Hematopoietic multipotent progenitor cell treated with erythropoietin and hydrocortisone succinate and interleukin-3 and kit ligand, for 6 days (in vitro differentiated cells): ENCODE results near the gene SCGB1C1.
"Not testable (repeated sequence)": the region's sequence is repeated elsewhere in the genome, so short reads cannot be mapped to it uniquely, and the experiment has no call there.

ENCODE experiments used
- DNase-seq: peaks from one replicate; pipeline ENCODE4 v3.0.0-alpha.2; 2015

The SCGB1C1 gene

DNA sequence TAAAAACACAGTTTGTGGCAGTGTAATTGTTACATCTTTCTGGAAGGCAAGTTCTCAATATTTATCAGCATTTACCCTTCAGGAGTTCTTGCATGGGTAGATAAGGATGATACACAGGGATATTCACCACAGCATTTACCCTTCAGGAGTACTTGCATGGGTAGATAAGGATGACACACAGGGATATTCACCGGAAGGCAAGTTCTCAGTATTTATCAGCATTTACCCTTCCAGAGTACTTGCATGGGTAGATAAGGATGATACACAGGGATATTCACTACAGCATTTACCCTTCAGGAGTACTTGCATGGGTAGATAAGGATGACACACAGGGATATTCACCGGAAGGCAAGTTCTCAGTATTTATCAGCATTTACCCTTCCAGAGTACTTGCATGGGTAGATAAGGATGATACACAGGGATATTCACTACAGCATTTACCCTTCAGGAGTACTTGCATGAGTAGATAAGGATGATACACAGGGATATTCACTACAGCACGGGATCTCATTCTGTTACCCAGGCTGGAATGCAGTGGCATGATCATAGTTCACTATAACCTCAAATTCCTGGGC lies 27.9 kb downstream of the SCGB1C1 start:
- peak; percentile 92 for DNase-seq

DNA sequence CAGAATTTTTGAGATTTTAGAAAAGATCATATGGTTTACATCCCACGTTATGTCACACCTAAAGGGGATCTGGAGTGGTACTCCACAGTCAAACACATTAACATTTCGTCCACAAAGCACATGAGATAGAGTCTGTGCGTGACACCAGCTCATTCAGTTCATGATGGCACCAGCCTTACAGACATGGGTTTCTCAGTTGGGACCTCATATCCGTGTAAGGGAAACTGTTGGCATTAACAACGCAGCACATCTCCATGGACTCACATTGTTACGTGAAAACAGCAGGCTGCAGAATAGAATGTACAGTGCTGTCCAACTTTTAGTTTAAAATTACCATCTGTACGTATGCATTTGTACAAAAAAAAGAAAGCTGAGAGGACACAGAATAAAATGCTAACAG lies 28.7 kb downstream of the SCGB1C1 start:
- no peak for DNase-seq

DNA sequence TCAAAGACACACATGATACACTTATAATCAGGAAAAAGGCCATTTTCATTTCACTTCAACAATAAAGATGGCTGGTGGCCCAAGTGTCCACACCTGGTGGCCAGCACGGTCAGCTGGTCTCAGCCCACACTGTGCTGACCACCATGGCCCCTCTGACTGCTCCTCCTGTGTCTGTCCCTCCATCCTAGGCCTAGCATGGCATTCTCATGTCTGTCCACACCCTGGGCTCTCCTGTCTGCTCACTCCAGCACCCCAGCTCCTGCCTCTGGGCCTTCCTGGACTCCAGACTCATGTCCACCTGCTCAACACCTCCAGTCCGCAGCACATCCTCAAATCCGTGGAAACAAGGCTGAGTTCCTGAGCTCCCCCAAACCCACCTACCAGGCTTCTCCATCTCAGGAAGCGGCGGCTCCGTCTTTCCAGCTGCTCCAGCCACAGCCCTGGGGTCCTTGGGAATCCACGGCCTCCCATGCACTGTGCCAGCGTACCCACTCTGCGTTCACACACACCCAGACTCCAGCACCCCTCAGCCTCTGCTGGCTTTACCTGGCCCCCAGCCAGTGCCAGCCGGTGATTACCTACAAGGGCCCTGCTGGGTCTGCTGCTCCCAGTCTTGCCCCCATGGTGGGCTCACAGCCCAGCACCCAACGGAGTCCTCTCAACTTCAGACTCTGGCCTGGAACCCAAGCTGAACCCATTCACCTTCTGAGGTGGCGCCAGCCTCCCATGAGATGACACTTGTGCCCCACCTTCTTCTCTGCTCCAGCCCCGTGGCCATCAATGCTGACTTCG lies 29.3 kb downstream of the SCGB1C1 start:
- DNase-seq: no peak

DNA sequence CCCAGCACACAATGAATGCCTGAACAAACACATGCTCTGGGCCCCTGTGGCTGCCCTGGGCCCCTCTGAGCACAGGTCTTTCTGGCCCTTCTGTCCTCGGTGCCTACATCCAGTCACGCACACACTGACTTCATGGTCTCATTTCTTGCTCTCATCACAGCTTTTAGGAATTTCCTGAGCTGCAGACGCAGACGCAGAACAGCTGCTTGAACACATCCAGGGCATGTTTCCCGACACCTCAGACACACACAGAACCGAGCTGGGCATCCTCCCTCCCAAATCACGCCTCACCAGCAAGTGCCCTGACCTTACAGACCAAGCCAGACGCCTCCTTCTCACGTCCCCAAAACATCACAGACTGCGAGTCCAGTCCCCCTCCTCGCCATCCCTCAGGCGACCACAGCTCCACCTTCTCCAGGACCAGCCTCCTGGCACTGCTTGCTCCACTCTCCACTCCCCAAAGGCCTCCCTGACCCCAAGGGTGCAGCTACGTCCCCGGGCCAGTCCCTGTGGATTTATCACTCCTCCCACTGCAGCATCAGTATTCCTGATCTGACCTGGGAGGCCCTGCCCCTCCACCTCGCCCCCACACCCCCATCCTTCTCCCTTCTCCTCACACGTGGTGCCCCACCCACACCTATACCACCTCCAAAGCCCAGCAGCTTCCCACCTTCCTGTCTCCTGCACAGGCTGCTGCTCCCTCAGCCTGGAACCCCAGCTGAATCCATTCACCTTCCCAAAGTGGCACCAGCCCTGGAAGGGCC lies 30.3 kb downstream of the SCGB1C1 start:
- DNase-seq: no peak

DNA sequence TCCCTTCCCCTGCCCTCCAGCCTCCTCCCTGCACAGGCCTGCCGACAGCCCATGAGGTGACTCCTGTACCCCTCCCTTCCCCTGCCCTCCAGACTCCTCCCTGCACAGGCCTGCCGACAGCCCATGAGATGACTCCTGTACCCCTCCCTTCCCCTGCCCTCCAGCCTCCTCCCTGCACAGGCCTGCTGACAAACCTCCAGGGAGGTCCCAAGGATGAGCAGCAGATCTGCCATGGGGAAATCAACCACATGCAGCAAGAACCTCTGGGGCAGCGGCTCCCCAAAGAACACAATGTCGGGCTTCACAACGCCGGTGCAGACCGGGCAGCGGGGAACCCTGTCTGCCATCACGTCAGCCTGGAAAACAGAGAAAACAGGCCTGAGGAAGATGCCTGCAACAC lies 31.0 kb downstream of the SCGB1C1 start:
- DNase-seq: no peak

DNA sequence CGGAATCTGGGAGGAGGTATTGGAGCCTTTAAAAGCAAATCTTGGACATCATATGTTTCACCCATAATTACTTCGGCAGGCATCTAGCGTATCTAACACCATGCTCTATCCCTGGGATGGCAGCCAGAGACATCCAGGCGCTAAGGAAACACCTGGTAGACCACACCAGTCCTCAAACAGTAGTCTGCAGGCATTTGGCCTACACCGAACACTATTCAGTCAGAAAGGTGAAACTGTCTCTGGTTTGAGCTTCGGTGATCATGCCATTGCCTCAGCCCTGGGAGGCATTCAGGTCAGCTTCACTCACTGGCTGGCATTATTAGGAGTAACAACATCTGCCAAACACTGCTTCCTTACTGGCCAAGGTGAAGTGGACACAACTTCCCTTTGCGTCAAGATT lies 31.5 kb downstream of the SCGB1C1 start:
- no peak for DNase-seq

DNA sequence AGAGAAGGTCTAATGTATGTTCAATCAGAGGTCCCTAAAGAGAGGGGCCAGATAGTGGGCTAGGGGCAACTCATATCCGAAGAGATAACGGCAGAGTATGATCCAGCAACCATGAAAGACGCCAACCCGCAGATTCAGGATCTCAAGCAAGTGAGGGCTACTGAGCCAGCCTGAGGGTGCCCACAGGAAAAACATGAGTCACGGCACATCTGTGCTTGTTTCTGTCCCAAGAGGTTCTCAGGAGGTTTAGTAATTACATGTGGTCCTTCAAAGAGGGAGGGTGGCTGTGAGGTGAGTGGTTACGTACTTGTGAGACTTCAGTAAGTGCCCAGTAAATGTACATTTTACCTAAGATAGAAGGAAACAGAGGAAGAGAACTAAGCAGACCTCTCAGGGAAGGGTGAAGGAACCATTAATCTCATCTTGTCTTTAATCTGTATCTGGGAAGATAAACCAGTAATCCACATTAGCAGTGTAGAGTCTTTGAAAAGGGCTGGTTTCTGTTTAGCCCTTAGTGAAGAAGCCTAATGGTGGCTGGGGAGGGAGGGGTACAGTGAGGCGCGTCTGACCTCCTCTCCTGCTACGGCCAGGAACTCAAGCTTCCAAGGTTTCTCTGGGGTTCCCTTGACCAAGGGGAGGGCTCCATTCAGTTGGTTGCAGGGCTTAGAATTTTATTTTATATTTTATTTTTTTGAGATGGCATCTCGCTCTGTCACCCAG lies 33.0 kb downstream of the SCGB1C1 start:
- no peak for DNase-seq

DNA sequence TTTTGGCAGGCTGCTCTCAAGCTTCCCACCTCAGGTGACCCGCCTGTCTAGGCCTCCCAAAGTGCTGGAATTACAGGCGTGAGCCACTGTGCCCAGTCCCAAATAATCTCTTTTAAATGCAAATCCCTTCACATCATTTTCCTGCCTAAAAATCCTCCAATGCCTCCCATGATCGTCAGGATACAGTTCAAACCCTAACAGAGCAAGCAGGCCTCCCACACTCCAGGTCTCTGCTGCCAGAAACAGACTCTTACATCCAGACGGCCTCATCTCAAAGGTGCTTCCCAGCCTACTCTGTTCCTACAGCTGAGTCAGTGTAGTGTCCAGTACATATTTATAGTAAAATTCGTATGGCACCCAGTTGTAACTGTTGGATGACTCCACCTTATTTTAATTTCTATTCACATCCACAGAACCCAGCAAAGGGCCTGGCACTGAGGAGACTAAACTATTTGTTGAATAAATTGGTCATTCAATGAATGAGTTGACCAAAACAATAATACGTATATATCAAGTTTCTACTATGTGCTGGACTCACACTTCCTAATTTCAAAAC lies 35.0 kb downstream of the SCGB1C1 start:
- DNase-seq: no peak

DNA sequence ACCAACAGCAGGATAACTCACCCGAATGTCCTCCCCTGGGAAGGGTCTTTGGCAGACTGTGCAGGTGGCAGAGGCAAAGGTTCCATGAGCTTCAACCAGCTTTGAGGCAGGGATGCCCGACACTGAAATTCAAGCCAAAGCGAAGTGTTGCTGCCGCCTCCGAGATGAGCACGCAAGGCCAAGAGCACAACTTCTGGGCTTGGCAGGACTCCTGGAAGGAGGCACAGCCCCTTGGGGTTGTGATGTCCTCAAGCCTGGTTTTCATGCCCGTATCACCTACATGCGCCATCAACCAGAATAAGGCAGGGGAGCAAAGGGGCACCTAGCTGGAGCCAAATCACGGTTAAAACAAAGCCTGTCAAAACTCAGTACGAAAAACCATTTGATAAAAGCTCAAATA lies 37.6 kb downstream of the SCGB1C1 start:
- DNase-seq: no peak

DNA sequence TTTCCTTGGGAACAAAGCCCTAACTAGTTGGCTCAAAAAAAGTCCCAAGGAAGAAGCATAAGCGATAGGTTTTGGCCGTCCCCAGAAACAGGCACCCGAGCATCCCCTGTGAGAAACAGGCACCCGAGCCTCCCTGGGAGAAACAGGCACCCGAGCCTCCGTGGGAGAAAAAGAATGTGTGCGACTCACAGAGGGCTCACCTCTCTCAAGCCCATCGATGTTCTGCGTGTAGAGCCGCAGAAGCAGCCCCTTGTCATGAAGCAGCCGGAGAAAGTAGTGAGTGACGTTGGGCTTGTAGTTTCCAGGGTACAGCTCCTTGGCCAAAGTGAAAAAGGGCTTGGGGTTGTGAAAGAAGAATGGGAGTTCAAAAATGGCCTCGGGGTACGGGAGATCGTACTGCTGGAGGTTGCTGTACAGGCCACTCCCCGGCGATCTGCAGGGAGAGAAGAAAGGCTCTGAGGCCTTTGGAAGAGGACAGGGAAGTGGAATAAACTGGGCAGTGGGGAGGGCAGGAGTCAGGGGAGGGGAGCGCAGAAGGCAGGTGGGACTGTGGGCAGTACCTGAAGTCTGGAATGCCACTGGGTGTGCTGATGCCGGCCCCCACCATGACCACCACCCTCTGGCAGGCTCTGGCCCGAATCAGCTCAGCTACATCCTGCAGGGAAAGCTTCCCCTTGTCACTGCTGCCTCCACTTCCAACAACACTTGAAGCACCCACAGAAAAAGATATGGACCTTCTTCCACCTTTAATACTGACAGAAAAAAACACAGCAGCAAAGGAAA lies 40.1 kb downstream of the SCGB1C1 start:
- no peak for DNase-seq

DNA sequence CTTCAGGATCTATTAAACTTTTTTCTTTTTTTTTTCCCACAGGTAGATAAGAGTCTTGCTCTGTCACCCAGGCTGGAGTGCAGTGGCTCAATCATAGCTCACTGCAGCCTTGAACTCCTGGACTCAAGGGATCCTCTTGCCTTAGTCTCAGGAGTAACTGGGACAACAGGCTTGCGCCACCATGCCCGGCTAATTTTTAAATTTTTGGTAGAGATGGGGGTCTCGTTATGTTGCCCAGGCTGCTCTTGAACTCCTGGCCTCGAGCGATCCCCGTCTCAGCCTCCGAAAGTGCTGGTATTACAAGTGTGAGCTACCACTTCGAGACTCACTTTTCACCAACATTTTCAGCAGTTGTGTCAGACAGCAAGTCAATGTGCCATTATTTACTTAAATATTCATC lies 42.3 kb downstream of the SCGB1C1 start:
- DNase-seq: no peak

DNA sequence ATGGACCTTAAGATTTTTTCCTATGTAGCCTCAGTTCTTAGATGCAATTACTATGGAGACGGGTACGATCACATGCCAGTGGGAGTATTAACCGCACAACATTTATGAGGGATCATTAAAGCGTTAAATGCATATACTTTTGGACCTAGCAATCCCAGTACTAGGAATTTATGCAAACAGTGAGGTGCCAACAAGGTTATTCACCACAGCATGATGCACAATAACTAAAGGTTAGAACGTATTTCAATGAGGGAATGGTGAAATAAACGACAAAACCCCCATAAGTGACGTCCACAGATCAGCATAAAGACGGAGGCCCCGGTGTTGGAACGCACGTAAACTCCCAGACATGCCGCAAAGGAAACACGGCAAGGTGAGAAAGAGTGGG lies 42.7 kb downstream of the SCGB1C1 start:
- peak; percentile 31 for DNase-seq

DNA sequence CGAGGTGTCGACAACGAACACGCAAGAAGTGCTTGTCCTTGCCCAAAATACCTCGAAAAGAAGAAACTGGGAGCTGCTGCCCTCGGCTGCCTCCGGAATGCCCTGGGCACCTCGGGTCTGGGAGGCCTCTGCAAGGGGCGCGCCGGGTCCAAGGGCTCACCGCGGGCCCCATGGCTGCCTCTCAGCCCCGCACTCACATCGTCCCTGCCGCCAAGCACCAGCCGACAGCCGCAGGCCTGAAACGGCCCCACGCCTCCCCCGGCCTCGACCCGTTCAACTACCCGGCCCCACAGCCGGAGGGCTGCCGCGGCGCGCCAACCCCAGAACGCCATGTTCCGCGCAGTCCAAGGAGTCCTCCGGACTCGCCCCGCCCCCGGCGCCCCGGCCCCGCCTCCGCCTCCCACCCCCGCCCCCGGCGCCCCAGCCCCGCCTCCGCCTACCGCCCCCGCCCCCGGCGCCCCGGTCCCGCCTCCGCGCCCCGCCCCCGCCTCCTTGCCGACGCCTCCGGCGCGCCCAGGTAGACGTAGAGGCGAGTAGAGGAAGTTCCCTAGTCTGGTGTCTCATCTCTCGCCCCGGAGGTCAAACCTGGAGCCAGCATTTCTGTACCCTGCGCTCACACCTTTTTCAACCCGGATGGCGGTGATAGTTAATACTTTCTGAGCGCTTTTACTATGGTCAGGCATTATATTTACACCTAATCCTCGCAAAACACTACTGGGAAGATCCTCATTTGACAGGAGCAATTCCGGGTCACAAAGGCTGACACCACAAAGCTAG lies 43.3 kb downstream of the SCGB1C1 start, which contains the start of gene SIRT3:
TSS of gene SIRT3 (minus strand) at position 346 of the 777 bp plus-strand sequence. CDS start at position 332, 14 bp downstream.
- peak; percentile 93 for DNase-seq

DNA sequence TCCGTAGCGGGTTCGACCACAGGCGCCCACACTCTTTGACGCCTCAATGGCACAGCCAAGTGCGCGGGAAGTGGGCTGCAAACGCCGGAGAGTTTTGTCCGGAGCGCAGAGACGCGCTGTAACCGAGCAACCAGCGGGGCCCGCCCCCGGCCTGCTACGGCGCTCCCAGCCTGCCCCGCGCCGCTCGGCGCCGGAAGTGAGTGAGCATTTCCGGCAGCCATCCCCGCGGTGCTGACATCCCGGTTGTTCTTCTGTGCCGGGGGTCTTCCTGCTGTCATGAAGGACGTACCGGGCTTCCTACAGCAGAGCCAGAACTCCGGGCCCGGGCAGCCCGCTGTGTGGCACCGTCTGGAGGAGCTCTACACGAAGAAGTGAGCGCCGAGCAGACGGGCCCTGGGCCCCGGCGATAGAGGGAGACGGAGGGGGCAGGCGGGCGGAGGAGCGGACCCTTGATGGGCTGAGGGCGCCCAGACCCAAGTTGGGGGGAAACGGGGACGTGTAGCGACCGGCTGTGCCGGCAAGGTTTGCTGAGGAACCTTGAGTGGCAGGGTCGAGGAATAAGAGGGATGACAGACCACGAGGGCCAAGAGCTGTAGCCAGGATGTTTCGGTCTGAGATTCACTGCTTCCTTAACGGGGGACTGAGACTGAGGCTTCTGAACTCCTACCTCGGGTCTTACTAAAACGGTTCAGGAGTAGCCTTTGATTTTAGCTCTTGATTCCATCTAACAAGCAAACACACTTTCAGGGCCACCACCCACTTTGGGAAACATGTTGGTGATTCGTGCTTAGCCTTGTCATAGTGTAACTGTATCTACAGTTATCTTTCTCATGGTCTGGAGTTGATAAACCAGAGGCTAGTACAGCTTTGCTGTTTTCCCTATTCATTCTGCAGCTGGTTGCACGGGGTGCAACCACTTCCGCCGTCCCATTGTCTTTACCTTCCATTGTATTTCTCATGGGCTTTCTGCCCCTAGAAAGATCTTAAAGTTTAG lies 44.2 kb downstream of the SCGB1C1 start, which contains the start of gene PSMD13:
TSS of gene PSMD13 (plus strand) at position 203 of the 994 bp plus-strand sequence. CDS start at position 277, 74 bp downstream.
- DNase-seq: peak; percentile 93

DNA sequence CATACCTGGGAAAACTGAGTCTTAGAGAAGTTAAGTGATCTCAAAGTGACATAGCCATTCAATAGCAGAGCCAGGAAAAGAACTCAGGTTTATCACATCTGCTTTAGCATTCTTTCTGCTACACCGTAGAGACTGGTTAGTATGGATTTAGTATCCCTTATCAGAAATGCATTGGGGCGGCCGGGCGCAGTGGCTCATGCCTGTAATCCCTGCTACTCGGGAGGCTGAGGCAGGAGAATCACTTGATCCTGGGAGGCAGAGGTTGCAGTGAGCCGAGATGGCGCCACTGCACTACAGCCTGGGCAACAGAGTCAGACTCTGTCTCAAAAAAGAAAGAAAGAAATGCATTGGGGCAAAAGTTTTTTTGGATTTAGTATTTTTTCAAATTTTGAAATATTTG lies 45.5 kb downstream of the SCGB1C1 start:
- DNase-seq: not testable (repeated sequence)

DNA sequence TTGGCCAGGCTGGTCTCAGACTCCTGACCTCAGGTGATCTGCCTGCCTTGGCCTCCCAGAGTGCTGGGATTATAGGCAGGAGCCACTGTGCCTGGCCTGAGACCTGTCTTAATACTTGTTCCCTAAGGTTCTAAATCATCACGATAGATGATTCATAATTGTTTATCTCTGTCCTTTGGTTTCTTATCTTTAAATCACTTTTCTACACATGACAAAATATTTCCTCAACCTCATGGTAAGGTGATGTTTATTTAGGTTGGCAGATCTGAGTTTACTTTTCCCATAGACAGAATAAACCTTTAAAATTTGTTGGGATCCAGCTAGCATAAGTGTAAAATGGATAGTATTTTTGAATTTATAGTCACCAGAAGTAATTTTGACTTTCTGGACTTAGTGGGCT lies 47.4 kb downstream of the SCGB1C1 start:
- DNase-seq: no peak

DNA sequence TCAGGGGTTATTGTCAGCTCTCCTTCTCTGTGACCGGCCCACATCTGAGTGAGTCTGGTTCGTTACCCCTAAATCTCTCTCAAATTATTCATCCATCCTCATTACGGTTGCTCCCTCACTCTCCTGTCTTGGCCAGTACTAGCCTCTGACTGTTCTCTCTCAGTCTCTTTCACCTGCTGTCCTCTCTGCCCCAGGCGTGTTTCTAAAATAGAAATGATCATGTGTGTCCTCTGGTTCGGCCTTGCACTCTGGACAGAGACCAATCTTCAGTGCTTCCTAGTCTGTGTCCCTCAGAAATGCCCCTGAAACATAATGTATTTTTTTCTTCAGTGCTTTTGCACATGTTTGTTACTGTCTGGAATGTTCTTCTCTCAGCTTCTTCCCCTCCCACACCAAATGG lies 48.8 kb downstream of the SCGB1C1 start:
- DNase-seq: no peak
